ENCODE results near the gene NRCAM.
A peak's percentile ranks its signal among the peaks of the same experiment; 100 is the strongest.

NRCAM gene

GRCh38 chr7:108193594-108194498 is 262.4 kb downstream of the NRCAM start:
- peak in 1 of 2 experiments; percentile 32 for DNase-seq

DNA sequence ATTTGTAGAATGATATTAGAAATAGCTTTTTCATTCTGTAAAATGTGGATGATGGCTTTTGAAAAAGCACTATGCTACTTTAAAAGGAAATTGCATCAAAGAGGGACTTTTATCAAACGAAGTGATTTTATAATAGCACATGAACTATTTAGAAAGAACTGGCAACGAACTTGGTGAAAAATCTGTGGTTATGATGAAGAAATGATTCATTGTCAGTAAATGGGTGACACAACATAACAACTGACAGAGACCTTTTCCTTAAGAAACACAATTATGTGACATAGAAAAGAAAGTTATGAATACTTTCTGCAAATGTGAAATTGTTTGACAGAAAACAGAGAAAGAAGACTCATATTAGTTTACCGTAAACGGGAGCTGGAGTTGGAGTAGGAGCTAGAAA is 265.3 kb downstream of the NRCAM start:
- no peak for DNase-seq

DNA sequence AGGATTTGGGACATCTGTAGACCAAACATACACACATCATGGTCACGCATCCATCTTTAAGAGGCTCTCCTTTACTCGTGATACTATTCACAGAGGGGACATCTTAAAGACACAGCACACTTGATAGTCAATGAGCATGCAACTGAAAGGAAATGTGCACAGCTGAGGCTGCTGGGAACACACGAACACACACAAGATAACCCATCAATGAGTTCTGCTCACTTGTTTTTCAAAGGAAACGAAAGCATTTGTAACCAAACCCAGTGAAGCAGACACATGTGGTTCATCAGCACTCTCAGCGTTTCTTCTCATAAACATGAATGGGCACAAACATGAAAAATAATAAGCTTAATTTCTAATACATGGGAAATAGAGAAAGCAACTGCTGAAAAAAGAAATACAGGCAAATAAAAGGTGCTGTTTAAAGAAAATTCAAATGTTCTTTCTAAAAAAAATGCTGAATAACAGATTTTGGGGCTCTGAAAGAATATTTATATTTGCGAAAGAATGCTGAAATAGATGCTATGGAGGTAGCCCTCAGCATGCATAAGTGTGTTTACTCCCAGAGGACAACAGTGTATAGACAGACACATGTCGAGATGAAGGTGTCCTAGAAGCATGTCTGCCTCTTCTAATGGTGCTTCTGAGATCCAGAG is 266.4 kb downstream of the NRCAM start:
- no peak for DNase-seq

DNA sequence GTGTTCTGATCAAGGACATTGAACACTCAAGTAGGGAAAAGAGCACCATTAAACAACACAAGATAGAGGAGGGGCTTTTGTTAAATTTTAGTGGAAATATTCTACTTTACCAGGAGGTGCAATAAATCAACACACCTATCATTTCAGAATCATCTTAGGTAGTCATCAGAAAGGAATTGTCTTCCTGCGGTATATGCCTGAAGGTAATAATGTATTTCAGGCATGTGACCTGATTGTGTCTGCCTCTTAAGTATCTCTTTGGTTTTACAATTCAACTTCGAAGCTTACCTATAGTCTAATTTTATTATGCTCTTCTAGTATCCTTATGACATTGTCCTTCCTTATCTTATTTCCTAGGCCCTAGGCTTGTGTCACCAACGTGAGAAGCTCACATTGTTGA is 267.5 kb downstream of the NRCAM start:
- no peak for DNase-seq

DNA sequence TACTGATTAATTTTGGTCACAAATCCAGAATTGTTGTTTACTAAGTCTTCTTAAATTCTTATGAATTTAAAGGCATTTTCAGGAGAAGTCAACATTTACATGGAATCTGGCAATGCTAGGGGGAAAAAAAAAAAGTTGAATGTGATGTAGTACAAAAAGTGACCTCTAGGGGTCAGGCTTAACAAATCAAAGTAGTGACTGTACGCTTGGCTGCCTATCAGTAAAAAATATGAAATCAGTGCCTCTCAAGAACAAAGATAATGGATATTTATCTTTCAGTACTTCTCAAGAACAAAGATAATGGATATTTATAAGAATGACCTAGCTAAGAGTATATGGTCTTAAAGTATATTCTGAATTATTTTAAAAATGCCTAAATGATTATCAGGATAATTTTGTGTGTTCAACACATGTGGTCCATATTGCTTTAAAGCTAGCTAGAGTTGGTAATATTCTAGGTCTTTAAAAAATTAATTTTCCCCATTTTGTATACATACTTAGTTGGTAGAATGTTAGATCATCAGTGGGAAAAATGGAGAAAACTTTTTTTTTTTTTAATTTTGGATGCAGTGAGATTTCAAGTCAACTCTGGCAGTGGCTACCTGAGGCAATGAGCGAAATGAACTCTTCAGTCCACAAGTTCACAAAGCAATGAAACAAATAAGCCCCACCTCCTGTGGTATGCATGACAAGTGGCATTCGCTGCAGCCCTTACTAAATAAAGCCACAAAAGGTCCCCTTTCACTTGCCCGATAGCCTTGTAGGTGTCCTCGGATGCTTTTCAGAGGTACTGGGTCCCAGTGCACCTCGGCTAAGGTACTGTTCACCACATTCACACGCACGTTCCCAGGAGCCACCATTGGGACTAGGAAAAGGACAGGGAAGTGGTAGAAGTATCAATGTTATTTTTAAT is 274.9 kb downstream of the NRCAM start:
- peak; percentile 57 to 72 for DNase-seq

GRCh38 chr7:108178398-108178797 is 277.8 kb downstream of the NRCAM start:
- peak; percentile 97 to 100 for DNase-seq

- no peak for DNase-seq
Measured at GRCh38 chr7:108171164-108171563, 285.1 kb downstream of the NRCAM start.

- no peak for DNase-seq
Measured at GRCh38 chr7:108170251-108170650, 286.0 kb downstream of the NRCAM start.

GRCh38 chr7:108167460-108167859 is 288.8 kb downstream of the NRCAM start:
- peak in 1 of 2 experiments; percentile 36 for DNase-seq

DNA sequence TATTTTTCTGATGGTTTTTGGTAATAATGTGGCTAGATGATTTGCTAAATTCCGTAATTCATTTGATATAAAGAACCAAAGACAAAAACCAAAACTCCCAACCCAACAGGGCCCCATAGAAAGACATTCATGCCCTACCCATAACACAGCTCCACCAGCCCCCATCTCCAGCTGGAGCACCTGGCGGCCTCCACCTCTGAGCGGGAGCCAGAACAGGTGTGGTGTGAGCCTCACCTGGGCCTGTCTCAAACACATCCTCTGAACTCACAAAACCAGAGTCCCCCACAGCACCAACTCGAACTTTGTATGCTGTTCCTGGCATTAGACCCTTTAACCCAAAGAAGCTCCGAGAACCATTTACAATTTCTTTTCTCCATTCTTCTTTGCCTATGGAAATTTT is 289.5 kb downstream of the NRCAM start:
- no peak for DNase-seq

- DNase-seq: no peak
Measured at GRCh38 chr7:108165723-108166122, 290.5 kb downstream of the NRCAM start.

GRCh38 chr7:108164946-108165345 is 291.3 kb downstream of the NRCAM start:
- DNase-seq: no peak

GRCh38 chr7:108164342-108164741 is 291.9 kb downstream of the NRCAM start:
- no peak for DNase-seq

- DNase-seq: no peak
Measured at GRCh38 chr7:108158776-108159175, 297.5 kb downstream of the NRCAM start.

DNA sequence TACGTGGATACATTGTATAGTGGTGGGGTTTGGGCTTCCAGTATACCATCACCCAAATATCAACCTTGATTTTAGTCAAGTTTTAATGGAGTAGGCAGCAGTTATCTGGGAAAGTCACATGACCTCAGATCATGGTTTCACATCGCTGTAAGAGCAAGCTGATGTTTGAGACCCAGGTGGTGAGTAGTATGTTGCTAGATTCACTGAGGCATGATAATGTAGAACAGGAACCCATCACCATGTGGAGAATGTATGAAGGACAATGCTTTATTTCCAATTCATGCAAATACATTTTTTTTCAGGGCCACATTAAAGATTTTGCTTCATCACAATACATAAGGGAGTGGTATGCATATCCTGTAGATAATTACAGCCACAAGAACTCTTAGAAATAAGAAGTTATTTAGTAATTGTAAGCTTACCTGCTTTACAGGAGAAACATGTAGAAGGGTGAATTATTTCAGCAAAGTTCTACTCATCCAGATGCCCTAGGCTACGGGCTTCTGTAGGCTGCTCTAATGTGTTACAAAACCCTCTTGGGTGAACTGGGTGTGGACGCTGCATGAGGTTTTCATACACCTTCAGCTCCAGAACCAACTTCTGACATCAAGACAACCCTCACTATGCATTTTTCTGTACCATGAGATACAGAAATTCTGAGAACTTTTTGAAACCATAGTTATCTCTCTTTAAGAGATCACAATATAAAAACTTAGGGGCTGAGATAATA is 298.5 kb downstream of the NRCAM start:
- no peak for DNase-seq

GRCh38 chr7:108156897-108157605 is 299.2 kb downstream of the NRCAM start:
- no peak for DNase-seq

DNA sequence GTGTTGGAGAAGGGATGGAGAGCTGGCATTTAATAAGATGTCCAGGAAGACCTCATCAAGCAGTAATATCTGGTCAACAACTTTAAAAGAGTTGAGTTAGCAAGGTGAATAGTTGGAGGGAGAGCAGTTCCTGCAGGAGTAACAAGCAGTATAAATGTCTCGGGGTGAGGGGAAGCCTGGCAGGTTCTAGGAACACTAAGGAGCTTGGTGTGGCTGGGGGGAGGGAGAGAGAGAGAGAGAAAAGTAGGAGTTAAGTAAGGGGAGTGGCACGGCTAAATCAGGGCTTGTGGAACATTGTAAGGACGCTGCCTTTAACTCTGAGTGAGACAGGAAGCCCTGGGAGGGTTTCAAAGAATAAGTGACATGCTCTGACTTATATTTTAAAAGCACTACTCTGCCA is 304.0 kb downstream of the NRCAM start:
- no peak for DNase-seq

GRCh38 chr7:108149908-108150307 is 306.3 kb downstream of the NRCAM start:
- no peak for DNase-seq

DNA sequence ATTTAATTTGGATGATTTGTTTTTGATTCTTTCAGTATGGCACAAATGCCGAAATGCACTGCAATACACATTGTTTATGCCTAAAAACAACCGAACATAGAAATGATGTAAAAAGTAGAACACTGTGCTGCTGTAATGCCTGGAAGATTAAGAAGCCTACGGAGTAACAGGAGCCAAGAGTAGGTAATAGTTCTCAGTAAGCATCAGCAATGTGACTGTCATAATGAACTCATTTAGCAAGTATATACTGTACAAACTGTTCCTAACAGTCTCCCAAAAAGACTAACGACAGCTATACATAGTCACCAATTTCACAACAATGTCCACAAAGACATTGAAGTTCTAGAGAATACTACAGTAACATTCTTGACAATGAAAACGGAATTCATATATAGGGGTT is 307.1 kb downstream of the NRCAM start:
- no peak for DNase-seq

DNA sequence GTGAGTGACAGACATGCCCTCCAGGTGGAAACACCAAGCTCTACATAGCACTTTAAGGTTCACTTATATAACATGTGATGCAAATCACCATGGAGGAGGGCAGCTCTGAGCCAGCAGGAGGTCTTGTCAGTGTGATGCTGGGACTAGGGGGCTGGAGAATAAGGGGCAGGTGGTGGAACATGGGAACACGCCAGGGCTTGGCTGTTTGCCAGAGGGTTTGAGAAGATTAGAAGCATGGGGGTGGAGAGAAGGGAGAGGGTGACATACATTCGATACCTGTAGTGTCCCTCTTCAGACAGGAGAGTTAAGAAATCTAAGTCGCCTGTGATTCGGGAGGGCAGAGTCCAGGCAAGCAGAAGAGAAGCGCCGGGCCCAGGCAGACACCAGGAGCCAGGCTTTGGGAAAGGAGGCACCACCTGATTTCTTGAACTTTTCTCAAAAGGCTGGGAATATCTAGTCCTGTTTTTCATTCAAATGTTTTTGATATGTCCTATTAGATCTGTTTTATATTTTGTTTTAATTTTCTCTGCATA is 309.1 kb downstream of the NRCAM start:
- peak; percentile 74 to 82 for DNase-seq

DNA sequence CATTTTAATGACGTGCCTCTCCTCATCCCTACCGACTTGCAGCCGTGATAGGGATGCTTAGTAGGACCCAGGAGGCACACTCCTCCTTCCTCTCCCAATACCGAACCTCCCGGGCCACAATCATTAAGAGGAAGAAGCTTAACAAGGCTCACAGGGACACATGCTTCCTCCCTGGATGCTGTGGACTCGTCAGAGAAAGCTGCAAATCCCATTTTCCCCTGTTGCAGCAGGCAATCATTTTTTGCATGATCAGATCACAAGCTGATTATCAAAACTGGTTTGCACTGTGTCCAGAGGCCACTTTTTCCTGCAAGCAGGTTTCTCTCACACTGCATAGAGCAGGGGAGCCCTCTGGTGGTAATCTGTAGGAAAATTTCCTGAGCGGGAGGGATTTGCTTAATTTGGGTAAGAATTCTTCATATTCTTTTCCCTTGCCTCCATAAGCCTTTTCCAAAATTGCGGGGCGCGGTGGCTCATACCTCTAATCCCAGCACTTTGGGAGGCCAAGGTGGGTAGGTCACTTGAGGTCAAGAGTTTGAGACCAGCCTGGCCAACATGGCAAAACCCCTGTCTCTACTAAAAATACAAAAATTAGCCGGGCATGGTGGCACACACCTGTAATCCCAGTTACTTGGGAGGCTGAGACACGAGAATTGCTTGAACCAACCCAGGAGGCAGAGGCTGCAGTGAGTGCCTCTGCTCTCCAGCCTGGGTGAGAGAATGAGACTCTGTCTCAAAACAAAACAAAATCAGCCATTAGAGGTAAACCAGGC is 310.0 kb downstream of the NRCAM start:
- peak; percentile 80 to 81 for DNase-seq
